NB4 (cell line): ENCODE results near the gene POLR2B.

Source experiments
- DNase-seq: peaks from one replicate; pipeline ENCODE4 v3.0.0; 2010; ENCODE audit warnings: low read depth
- H3K4me3 ChIP-seq: one replicate; pipeline ENCODE4 v1.5.1; 2011; ENCODE audit warnings: mild to moderate bottlenecking, low read depth, low read length, moderate library complexity
- MYC ChIP-seq: IDR thresholded peaks from 2 replicates; pipeline ENCODE4 v1.6.1; 2011; ENCODE audit warnings: low read depth, low read length
- POLR2A ChIP-seq: IDR thresholded peaks from 2 replicates; pipeline ENCODE4 v1.6.1; 2011; ENCODE audit warnings: mild to moderate bottlenecking; ENCODE audit not compliant: insufficient read length; ENCODE audit errors: extremely low read depth
- TF ChIP-seq, protein P1 (sequence below): IDR thresholded peaks from 2 replicates; pipeline ENCODE4 v1.6.1; 2011; ENCODE audit warnings: low read depth, low read length
- TF ChIP-seq, protein P2 (sequence below): IDR thresholded peaks from one replicate; pipeline ENCODE4 v1.5.1; 2012; ENCODE audit warnings: low read depth, low read length

Gene POLR2B

DNA sequence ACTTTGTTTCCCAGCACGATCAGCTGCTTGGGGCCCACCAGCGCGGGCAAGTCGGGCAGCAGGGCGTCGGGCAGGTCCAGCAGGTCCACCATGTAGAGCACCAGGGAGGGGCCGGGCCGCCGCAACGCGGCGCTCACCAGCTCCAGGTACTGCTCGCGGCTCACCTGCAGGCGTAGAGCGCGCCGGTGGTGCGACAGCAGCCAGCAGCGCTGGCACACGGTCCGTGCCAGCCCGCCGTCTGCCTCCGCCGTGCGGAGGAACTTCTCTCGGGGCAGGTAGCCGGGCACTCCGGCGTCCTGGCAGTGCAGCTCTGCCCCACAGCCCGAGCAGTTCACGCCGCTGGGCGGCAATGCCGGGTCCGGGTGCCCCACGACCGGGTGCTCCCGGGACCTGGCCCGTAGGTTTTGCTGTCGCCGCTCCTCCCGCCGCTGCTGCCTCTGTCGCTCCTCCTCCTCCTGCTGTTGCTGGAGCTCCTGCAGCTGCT is 1.8 kb upstream of the POLR2B start:
- TF ChIP-seq MYC (no peak), POLR2A (no peak)
- TF ChIP-seq, protein P1, sequence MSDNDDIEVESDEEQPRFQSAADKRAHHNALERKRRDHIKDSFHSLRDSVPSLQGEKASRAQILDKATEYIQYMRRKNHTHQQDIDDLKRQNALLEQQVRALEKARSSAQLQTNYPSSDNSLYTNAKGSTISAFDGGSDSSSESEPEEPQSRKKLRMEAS = no peak
- TF ChIP-seq, protein P2, sequence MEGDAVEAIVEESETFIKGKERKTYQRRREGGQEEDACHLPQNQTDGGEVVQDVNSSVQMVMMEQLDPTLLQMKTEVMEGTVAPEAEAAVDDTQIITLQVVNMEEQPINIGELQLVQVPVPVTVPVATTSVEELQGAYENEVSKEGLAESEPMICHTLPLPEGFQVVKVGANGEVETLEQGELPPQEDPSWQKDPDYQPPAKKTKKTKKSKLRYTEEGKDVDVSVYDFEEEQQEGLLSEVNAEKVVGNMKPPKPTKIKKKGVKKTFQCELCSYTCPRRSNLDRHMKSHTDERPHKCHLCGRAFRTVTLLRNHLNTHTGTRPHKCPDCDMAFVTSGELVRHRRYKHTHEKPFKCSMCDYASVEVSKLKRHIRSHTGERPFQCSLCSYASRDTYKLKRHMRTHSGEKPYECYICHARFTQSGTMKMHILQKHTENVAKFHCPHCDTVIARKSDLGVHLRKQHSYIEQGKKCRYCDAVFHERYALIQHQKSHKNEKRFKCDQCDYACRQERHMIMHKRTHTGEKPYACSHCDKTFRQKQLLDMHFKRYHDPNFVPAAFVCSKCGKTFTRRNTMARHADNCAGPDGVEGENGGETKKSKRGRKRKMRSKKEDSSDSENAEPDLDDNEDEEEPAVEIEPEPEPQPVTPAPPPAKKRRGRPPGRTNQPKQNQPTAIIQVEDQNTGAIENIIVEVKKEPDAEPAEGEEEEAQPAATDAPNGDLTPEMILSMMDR = no peak
- peak overlapping the region; percentile 91 for H3K4me3 ChIP-seq
- DNase-seq = no peak

DNA sequence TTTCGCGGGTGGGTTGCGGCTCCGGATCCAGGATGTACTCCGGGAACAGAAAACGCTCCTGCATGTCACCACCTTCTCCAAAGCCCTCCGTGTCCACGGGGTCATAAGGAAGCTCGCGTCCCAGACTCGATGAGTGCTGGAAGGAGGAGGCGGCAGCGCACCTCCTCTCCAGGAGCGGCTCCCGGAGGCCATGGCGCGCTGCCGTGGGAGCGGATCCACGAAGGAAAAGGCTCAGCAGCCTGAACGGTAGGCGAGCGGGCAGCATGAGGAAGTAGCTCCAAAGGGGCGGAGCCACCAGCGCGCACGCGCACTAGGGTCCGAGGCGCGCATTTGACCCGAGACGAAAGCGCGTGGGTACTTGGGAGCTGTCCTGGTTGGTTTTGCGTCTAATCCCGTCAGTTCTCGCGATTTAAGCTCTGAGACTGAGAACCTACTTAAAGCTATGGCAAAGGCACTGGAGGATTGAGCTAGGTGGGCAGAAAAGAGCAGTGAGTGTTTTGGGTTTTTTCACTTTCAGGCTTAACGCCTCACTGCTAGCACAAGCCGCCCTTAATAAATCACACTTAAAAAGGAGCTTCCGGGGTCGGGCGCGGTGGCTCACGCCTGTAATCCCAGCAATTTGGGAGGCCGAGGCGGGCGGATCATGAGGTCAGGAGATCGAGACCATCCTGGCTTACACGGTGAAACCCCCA is 1.2 kb upstream of the POLR2B start, which contains the start of gene NOA1:
NOA1 (minus strand) TSS at position 286 of the 692 bp plus-strand sequence; CDS start at position 265, 21 bp downstream.
- peak within 1 kb of the TSS; percentile 91 for H3K4me3 ChIP-seq
- TF ChIP-seq, protein P2 = no peak
- TF ChIP-seq POLR2A = peak; percentile 78
- TF ChIP-seq, protein P1 = peak; percentile 91
- peak; percentile 83 for TF ChIP-seq MYC
- peak; percentile 99 for DNase-seq

DNA sequence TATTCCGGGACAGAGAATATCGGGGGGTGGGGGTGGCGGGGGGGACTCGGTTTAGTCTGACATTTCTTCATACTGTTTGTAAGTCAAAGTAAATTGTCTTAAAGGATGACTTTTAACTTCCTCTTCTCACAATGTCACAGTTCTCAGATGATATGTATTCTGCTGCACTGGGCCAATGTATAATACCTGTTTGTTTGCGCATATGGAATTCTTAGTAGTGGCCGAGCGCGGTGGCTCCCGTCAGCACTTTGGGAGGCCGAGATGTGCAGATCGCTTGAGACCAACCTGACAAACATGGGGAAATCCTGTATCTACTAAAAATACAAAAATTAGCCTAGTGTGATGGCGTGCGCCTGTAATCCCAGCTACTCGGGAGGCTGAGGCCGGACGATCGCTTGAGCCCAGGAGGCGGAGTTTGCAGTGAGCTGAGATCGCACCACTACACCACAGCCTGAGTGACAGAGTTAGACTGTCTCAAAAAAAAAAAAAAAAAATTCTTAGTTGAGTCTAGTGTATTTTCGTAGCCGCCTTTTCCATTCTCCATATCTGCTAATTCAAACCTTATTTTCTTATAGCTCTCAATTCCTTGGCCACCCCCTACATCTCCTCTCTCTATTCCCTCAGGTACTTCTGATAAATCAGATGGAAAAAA is 851 bp downstream of the POLR2B start:
- H3K4me3 ChIP-seq = peak overlapping the region; percentile 91
- DNase-seq = peak; percentile 65
- TF ChIP-seq MYC = no peak
- TF ChIP-seq, protein P2 = no peak

DNA sequence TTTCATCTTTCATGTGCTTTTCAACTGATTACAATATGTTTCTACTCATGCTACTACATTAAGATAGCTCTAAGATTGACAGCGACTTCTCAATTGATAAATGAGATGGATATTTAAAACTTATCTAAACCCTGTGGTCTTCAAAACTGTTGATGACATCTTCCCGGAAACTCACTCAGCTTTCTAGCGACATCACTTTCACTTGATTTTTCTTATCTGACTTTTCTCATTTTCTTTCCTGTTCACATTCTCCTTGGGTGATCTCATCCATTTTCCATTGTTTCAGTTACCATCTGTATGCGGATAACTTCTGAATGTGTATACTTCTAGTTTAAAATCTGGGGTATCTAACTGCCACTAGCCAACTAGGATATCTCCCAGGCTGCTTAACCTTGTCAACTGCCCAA is 3.1 kb downstream of the POLR2B start:
- TF ChIP-seq, protein P2 = no peak
- no peak for TF ChIP-seq POLR2A
- TF ChIP-seq, protein P1 = no peak
- no peak for TF ChIP-seq MYC
- peak overlapping the region; percentile 91 for H3K4me3 ChIP-seq
- DNase-seq = no peak

DNA sequence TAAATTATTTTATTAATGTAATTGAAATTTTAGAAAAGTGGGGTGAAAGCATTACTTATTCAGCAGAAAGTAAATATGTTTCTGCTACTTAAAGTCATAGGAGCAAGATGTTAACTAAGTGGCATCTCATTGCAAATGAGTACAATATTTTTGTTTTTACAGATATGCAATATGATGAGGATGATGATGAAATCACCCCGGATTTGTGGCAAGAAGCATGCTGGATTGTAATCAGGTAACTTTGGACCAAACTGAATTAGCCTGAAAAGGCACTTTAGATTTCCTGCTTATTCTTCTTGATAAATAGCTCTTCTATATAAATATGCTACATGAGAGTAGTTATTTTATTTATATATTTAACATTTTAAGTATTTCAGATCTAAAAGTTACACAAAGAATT is 7.5 kb downstream of the POLR2B start:
- DNase-seq = no peak
- TF ChIP-seq, protein P1 = no peak
- H3K4me3 ChIP-seq = no peak overlapping the region

DNA sequence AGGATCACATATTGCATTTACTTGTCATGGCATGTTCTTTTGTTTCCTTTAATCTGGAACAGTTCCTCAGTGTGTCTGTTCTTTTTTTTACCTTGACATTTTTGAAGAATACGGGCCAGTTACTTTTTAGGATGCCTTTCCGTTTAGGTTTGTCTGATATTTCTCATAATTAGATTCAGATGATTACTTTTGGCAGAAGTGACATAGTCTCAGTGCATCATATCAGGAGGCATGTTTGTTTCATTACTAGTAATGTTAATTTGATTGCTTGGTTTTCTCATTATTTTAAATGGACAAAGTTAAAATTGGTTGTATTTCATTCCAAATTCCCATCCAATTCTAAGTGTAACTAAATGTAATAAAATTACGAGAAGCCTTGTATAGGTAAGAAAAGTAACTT is 8.3 kb downstream of the POLR2B start:
- no peak for TF ChIP-seq MYC
- TF ChIP-seq, protein P1 = no peak
- TF ChIP-seq, protein P2 = no peak
- no peak for TF ChIP-seq POLR2A
- DNase-seq = no peak

More for the DNA sequence above, 8.3 kb downstream of the POLR2B start:
- no peak overlapping the region for H3K4me3 ChIP-seq
